Measurements from ENCODE around the gene SERPINC1.
"Not testable (repeated sequence)": the region's sequence is repeated elsewhere in the genome, so short reads cannot be mapped to it uniquely, and the experiment has no call there.

The SERPINC1 gene

GRCh38 chr1:173888749-173889148, 28.4 kb downstream of the SERPINC1 start:
- no peak for FAIRE-seq

GRCh38 chr1:173887627-173888026, 29.5 kb downstream of the SERPINC1 start:
- no peak for FAIRE-seq

DNA sequence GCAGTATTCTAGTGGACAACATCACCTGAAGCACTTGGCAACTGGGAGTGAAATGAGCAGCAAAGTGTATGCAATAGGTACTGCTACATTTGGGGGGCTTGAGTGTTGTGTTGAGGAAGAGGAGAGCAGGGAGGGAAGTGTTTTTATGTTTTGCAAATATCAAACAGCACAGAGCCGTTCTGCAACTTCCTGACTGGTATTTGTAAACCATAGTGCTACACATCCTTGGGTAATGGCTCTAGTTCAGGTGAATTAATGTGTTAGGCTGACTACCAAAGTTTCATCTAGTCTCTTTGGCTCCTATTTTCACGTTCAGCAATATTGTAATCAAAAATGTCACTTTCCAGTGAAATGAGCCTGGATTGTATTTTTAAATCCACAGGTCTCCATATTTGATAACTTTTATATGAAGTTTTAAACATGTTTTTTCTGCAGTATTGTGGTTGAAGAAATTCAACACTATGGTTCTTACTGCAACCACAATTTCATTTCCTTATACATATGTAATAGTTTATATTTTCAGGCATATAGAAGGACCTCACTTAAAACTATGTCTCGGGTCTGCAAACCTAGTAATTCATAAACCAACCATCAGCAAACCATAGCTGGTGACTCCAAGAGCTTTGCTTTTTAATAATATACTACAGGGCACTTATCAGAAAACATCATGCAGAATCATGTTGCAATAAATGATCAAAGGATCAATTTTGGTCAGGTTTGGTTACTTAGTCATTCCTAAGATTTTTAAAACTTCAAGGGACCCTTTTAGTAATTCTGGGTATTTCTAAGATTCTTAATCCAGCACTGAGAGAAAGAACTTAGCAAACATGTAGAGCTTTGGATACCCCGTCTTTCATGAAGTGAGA, 30.1 kb downstream of the SERPINC1 start:
- no peak for FAIRE-seq

GRCh38 chr1:173884701-173885100, 32.4 kb downstream of the SERPINC1 start:
- FAIRE-seq = no peak

- not testable (repeated sequence) for FAIRE-seq
Observed at GRCh38 chr1:173881117-173881516, 36.0 kb downstream of the SERPINC1 start.

DNA sequence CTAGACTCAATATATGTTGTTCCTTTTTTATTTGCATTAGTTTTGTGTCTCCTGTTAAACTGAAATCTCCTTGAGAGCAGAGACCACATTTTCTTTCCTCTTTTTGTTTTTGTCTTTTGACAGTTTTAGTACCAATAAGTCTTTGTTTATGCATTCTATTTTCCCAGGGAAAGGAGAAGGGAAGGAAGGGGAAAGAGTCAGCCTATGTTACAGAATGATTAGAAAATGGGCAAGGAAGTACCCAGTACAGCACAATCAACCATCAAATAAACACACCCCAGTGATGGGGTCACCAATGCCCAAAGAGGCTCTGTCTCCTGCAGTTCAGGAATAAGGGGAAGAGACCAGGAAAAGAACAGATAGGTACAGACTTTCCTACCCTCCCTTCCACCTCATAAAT, 38.9 kb downstream of the SERPINC1 start:
- no peak for FAIRE-seq

DNA sequence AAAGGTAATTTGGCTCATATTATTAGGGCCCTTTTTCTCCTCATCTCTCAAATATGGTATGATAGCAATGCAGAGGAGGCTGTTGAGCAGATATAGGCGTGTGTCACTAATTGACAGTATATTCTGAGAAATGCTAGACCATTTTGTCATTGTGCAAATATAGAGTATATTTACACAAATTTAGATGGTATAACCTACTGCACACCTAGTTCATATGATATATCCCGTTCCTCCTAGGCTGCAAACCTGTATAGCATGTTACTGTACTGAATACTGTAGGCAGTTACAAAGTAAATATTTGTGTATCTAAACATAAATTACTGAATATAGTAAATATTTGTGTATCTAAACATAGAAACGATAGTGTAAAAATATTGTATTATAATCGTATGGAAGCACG, 40.4 kb downstream of the SERPINC1 start:
- no peak for FAIRE-seq

DNA sequence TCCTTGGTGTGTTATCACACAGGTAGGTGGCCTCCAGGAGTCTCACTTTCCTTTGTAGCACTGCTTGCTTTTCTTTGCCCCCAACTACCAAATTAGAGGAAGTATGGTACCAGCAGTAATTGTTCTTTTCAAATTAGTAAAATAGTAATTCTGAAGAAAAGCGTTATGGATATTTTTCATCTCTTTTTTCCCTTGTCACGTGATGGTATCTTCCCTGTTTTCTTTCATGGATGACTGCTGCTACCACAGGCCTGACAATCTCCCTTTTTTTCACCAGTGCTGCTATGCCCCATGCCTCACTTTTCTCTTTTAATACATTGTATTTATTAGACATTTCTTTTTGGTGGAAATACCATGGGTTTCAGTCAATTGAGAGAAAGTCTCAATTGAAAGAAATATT, 45.6 kb downstream of the SERPINC1 start:
- no peak for FAIRE-seq

- FAIRE-seq = no peak
Observed at GRCh38 chr1:173871091-173871490, 46.0 kb downstream of the SERPINC1 start.

DNA sequence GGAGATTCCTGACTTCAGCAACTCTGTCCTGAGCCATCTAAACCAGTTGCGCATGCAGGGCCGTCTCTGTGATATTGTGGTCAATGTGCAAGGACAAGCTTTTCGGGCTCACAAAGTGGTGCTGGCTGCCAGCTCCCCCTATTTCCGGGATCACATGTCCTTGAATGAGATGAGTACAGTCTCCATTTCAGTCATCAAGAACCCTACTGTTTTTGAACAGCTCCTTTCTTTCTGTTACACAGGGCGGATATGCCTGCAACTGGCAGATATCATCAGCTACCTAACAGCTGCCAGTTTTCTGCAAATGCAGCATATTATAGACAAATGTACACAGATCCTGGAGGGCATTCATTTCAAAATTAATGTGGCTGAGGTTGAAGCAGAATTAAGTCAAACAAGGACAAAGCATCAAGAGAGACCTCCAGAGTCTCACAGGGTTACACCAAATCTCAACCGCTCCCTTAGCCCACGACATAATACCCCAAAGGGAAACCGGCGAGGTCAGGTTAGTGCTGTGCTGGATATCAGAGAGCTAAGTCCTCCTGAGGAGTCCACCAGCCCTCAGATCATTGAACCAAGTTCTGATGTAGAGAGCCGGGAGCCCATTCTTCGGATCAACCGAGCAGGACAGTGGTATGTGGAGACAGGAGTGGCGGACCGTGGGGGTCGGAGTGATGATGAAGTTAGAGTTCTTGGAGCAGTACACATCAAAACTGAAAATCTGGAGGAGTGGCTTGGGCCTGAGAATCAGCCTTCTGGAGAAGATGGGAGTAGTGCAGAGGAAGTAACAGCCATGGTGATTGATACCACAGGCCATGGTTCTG, 46.7 kb downstream of the SERPINC1 start:
- no peak for FAIRE-seq

GRCh38 chr1:173869021-173869359, 48.1 kb downstream of the SERPINC1 start:
- FAIRE-seq = no peak

GRCh38 chr1:173868266-173869020, 48.7 kb downstream of the SERPINC1 start, which contains the start of gene ZBTB37:
ZBTB37 (plus strand) TSS chr1:173868380; CDS start chr1:173870226, 1,846 bp downstream.
- no peak for FAIRE-seq

GRCh38 chr1:173867753-173868265, 49.3 kb downstream of the SERPINC1 start, which contains the start of gene GAS5:
GAS5 (minus strand) TSS chr1:173867989.
- peak; percentile 99 for FAIRE-seq

DNA sequence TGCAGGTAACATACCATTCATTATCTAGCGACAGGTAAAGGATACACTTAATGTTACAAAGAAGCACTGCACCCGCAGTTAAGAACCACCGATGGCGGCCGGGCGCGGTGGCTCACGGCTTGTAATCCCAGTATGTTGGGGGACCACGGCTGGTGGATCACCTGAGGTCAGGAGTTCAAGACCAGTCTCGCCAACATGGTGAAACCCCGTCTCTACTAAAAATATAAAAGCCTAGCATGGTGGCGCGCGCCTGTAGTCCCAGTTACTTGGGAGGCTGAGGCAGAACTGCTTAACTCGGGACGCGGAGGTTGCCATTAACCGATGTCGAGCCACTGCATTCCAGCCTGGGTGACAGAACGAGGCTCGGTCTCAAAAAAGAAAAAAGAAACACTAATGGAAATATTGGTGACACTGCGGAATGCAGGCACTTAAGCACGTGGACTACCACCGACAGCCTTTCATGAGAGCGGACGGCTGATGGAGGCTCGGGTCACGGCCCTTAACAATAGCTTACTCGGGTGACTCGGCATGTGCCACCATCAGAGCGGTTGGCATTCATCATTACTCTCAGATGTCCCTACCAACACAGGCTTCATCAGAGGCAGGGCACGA, 49.9 kb downstream of the SERPINC1 start:
- no peak for FAIRE-seq

DNA sequence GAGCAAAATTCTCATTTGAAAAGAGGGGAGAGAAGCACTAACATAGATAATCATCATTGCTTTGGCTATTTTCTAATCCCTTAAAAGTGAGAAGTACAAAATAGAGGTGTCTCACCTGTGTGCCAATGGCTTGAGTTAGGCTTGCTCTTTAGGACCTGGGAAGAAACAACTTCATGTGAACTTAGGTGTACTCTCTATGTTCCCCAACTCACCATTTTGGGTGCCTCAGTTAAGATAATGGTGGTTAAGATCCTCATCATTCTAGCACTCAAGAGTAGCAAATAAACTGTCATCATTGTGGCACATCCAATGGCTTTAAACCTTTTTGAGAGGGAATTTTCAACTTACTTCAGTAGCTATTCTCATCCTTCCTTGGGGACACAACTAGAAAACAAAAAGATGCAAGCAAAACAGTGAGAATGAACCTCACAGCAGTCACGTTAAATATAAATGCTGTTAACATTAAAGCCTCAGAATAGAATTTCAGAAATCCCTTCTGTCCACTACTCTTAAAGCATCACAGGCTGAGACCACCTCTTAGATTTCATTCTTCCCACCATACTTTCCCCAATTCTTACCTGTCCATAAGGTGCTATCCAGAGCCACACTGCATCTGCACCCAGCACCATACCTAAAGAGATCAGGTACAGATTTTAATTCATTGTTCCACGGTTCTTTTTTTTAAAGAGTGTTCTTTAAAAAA, 50.6 kb downstream of the SERPINC1 start:
- FAIRE-seq = no peak

GRCh38 chr1:173865468-173866164, 51.5 kb downstream of the SERPINC1 start:
- FAIRE-seq = no peak

DNA sequence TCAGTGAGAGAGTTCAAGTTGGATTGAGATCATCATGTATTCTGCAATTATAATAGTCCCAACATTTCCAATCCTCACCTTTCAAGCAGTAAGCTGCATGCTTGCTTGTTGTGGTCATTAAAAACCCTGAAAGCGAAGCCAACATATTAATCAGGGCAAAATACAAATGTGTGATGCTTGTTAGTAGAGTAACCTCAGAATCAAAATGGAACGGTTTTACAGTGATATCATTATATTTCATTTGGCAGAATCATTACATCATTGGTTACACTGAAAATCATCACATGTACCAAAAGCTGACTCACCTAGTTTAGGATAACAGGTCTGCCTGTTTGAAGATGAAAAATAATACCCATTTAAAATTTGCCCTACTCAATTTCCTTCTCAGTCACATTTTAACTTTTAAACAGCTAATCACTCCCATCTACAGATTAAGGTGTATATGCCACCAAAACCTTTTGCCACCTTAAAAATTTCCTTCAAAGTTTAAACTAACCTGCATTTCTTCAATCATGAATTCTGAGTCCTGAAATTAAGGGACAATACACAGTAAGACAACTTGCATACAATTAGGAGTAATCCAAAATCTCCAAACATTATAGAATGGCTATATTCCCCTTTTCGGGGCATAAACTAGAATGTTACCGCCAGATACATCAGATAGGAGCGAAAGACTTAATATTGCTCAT, 52.8 kb downstream of the SERPINC1 start:
- no peak for FAIRE-seq

DNA sequence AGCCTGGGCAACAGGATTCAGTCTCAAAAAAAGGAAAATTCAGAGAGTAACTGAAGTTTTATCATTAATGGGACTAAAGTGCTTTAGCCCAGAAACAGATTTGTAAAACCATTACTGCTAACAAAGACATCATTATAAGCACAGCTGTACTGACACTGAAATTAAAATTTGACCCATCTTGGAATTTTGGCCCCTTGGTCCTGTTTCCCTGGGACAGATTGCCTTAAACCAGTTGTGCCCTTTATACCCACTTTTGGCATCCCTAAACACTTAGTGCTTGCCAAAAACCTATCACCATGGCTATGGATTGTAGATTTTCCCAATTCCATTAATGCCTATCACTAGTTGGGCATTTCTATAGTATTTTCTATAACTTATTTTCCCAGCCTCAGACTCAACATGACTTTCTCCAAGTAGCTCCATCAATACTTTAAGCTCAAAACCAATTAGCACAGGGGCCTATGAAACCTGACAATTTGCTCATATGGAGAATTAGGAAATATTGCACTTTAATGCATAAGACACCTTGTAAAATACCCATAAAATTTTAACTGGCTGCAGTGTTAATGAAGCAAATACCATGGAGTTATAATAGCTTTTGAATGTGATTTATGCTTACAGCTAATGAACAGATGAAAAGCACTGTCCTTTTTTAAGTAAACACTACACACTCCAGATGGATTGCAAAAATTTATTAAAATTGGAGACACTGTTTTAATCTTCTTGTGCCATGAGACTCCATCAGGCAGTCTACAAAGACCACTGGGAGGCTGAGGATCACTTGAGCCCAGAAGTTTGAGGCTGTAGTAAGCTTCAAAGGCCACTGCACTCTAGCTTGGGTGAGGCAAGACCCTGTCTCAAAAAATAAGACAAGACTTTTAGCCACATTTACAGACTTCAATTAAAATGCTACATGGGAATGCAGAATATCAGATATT, 53.6 kb downstream of the SERPINC1 start:
- FAIRE-seq = no peak

DNA sequence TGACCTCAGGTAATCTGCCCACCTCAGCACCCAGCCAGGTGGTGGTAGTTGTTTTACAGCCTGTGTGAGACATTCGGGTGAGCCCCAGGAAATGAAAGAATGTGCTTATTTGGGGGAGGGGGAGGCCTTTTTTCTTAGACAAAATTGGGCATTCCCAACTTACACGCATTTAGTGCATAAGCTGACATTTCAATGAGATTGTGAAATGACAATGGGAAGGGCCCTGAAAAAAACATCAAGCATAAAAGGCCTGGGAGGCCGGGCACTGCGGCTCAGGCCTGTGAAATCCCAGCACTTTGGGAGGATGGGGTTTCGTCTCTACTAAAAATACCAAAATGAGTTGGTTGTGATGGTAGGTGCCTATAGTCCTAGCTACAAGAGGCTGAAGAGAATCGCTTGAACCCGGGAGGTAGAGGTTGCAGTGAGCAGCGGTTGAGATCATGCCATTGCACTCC, 54.3 kb downstream of the SERPINC1 start:
- peak; percentile 96 for FAIRE-seq

All from TTC549 (cell line).